ENCODE measurements around the gene TRMT112.

GRCh38 chr11:64344787-64345186, 27.4 kb upstream of the TRMT112 start:
- TF ChIP-seq, protein P1, sequence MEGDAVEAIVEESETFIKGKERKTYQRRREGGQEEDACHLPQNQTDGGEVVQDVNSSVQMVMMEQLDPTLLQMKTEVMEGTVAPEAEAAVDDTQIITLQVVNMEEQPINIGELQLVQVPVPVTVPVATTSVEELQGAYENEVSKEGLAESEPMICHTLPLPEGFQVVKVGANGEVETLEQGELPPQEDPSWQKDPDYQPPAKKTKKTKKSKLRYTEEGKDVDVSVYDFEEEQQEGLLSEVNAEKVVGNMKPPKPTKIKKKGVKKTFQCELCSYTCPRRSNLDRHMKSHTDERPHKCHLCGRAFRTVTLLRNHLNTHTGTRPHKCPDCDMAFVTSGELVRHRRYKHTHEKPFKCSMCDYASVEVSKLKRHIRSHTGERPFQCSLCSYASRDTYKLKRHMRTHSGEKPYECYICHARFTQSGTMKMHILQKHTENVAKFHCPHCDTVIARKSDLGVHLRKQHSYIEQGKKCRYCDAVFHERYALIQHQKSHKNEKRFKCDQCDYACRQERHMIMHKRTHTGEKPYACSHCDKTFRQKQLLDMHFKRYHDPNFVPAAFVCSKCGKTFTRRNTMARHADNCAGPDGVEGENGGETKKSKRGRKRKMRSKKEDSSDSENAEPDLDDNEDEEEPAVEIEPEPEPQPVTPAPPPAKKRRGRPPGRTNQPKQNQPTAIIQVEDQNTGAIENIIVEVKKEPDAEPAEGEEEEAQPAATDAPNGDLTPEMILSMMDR (IDR thresholded peaks at IDR 0.05; ENCODE audit: poor library complexity, severe bottlenecking), result no peak
- TF ChIP-seq REST (IDR thresholded peaks at IDR 0.05; ENCODE audit: borderline replicate concordance) (no peak), EZH2 (IDR thresholded peaks at IDR 0.05; ENCODE audit: borderline replicate concordance, insufficient read depth, low read length, poor library complexity, severe bottlenecking) (no peak), POLR2AphosphoS5 (IDR thresholded peaks at IDR 0.05) (no peak), EP300 (conservative IDR thresholded peaks at IDR 0.05; ENCODE audit: poor library complexity, severe bottlenecking) (no peak), SMC3 (conservative IDR thresholded peaks at IDR 0.05; ENCODE audit: poor library complexity) (no peak)
